Gastrocnemius medialis (tissue), 4 donors: Measurements from ENCODE around the gene CCSER1.

Experiments
- POLR2A ChIP-seq, 2 donors: fragments of 450-650 bp; IDR thresholded peaks; one replicate each; pipeline ENCODE4 v1.6.1; 2017; ENCODE audit warnings: antibody characterized with exemption in 2 of 2, mild to moderate bottlenecking in 2 of 2, moderate library complexity in 2 of 2
- TF ChIP-seq, protein P1 (sequence below), 5 experiments: fragments of 450-650 bp in 3 of 5; fragments of 200-600 bp in 2 of 5; sonication (generic) in 2 of 5; IDR thresholded peaks in 4 of 5; conservative IDR thresholded peaks in 1 of 5; 1 replicate in 4 of 5; 2 replicates in 1 of 5; pipeline ENCODE4 v1.5.1; 2016 to 2019; ENCODE audit warnings: antibody characterized with exemption in 5 of 5, mild to moderate bottlenecking in 3 of 5, moderate library complexity in 3 of 5

DNA sequence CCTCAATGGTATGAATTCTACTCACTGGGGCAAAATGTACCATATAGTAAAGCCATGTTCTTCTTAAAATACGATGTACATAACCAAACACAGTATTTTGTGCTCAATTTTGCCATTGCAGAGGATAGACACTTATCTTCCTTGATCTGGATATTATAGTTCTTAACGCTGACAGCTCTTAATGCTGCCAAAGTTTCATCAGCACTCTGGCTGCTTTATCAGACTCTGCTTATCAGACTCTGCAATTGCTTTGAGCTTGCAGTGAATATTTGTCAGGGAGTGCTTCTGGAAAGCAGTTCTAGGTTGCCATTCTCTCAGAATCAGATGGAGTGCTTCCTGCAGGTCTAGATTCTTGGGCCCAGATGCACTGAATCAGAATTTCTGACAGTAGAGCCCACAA, 863.1 kb downstream of the CCSER1 start:
- TF ChIP-seq POLR2A (IDR thresholded peaks at IDR 0.05): no peak
- TF ChIP-seq, protein P1, sequence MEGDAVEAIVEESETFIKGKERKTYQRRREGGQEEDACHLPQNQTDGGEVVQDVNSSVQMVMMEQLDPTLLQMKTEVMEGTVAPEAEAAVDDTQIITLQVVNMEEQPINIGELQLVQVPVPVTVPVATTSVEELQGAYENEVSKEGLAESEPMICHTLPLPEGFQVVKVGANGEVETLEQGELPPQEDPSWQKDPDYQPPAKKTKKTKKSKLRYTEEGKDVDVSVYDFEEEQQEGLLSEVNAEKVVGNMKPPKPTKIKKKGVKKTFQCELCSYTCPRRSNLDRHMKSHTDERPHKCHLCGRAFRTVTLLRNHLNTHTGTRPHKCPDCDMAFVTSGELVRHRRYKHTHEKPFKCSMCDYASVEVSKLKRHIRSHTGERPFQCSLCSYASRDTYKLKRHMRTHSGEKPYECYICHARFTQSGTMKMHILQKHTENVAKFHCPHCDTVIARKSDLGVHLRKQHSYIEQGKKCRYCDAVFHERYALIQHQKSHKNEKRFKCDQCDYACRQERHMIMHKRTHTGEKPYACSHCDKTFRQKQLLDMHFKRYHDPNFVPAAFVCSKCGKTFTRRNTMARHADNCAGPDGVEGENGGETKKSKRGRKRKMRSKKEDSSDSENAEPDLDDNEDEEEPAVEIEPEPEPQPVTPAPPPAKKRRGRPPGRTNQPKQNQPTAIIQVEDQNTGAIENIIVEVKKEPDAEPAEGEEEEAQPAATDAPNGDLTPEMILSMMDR (IDR thresholded peaks at IDR 0.05 in 4 of 5, conservative IDR thresholded peaks at IDR 0.05 in 1 of 5): no peak
